IMR-90 (cell line): Measurements from ENCODE around the gene PCP4. TPM values are rescaled to one million over a fixed set of nuclear protein-coding genes. Genes with fewer than 3 reads are reported as not detected.

ENCODE experiments used
- ATAC-seq: fragments of 200-7000 bp; cut with Tn5 transposase; 2 replicates; pipeline ENCODE4 v1.9.1; 2020; ENCODE audit warnings: low read depth, mild to moderate bottlenecking, moderate library complexity
- BruUV-seq: library from RNA; stranded (reverse); fragments of 400-500 nt; replicated peaks from 2 replicates; lab custom pipeline; 2021; lab: Mats Ljungman, UMichigan
- CTCF ChIA-PET: fragments of 300-600 bp; formaldehyde crosslinking; extraction: SDS; loops from one replicate; lab custom pipeline; 2021; ENCODE audit warnings: antibody characterized with exemption; lab: Yijun Ruan, JAX
- POLR2A ChIA-PET: fragments of 300-600 bp; sonication (Branson Sonifier 250); formaldehyde crosslinking; loops from one replicate; lab custom pipeline; 2022; ENCODE audit warnings: antibody characterized with exemption; ENCODE audit not compliant: unreplicated experiment; lab: Charles Lee
- DNase-seq: peaks from one replicate; pipeline ENCODE4 v3.0.0; 2013
- H2AFZ ChIP-seq: replicated peaks from 2 replicates; pipeline ENCODE3; 2013; ENCODE audit warnings: low read length, mild to moderate bottlenecking; ENCODE audit not compliant: poor library complexity
- H2AK5ac ChIP-seq: 2 replicates; pipeline ENCODE4 v1.6.1; 2013; ENCODE audit warnings: low read depth, low read length, inconsistent platforms
- H2AK9ac ChIP-seq: replicated peaks from 2 replicates; pipeline ENCODE3; 2013; ENCODE audit warnings: mild to moderate bottlenecking, low read depth, low read length, moderate library complexity; ENCODE audit not compliant: poor library complexity
- H2BK120ac ChIP-seq: 2 replicates; pipeline ENCODE4 v1.6.1; 2013; ENCODE audit warnings: low read depth, low read length, inconsistent platforms
- H2BK15ac ChIP-seq: 3 replicates; pipeline ENCODE4 v1.6.1; 2013; ENCODE audit warnings: low read depth, low read length, inconsistent platforms
- H2BK20ac ChIP-seq: 2 replicates; pipeline ENCODE4 v1.6.1; 2013; ENCODE audit warnings: low read depth, mild to moderate bottlenecking, inconsistent platforms, low read length, moderate library complexity
- H2BK5ac ChIP-seq: 2 replicates; pipeline ENCODE4 v1.6.1; 2013; ENCODE audit warnings: mild to moderate bottlenecking, low read depth, low read length, inconsistent platforms; ENCODE audit not compliant: poor library complexity, severe bottlenecking
- H3K14ac ChIP-seq: replicated peaks from 2 replicates; pipeline ENCODE4 v1.6.1; 2013; ENCODE audit warnings: low read depth, low read length, inconsistent platforms
- H3K18ac ChIP-seq: 2 replicates; pipeline ENCODE4 v1.6.1; 2013; ENCODE audit warnings: low read depth, low read length, control low read depth
- H3K23ac ChIP-seq: 2 replicates; pipeline ENCODE4 v1.6.1; 2013; ENCODE audit warnings: low read depth, low read length, inconsistent platforms
- H3K27ac ChIP-seq: 2 replicates; pipeline ENCODE4 v1.5.1; 2013; ENCODE audit warnings: mild to moderate bottlenecking, control low read depth, low read length; ENCODE audit not compliant: insufficient read depth
- H3K27me3 ChIP-seq: 2 replicates; pipeline ENCODE4 v1.6.1; 2013; ENCODE audit warnings: low read length; ENCODE audit not compliant: control insufficient read depth, insufficient read depth
- H3K36me3 ChIP-seq: 2 replicates; pipeline ENCODE4 v1.6.1; 2013; ENCODE audit warnings: low read length, mixed read lengths; ENCODE audit not compliant: control insufficient read depth, insufficient read depth
- H3K4ac ChIP-seq: 2 replicates; pipeline ENCODE4 v1.6.1; 2013; ENCODE audit warnings: low read depth, low read length, inconsistent platforms
- H3K4me1 ChIP-seq: 2 replicates; pipeline ENCODE4 v1.6.1; 2013; ENCODE audit warnings: low read length, mixed read lengths; ENCODE audit not compliant: control insufficient read depth, insufficient read depth
- H3K4me2 ChIP-seq: 2 replicates; pipeline ENCODE4 v1.6.1; 2013; ENCODE audit warnings: low read depth, mild to moderate bottlenecking, control low read depth, low read length, moderate library complexity
- H3K4me3 ChIP-seq: 2 replicates; pipeline ENCODE4 v1.5.1; 2013; ENCODE audit warnings: low read depth, mild to moderate bottlenecking, control low read depth, low read length, moderate library complexity; ENCODE audit not compliant: insufficient read depth
- H3K56ac ChIP-seq: 2 replicates; pipeline ENCODE4 v1.6.1; 2013; ENCODE audit warnings: low read length, inconsistent platforms; ENCODE audit not compliant: insufficient read depth; ENCODE audit errors: extremely low read depth
- H3K79me1 ChIP-seq, 2 experiments: 2 replicates each; pipeline ENCODE4 v1.6.1; 2013; ENCODE audit warnings: low read length in 2 of 2, inconsistent platforms in 1 of 2, low read depth in 1 of 2
- H3K9ac ChIP-seq: 2 replicates; pipeline ENCODE4 v1.6.1; 2013; ENCODE audit warnings: low read depth, low read length, control low read depth
- H3K9me1 ChIP-seq: 2 replicates; pipeline ENCODE4 v1.6.1; 2013; ENCODE audit warnings: low read length, inconsistent platforms; ENCODE audit not compliant: insufficient read depth
- H3K9me3 ChIP-seq: 2 replicates; pipeline ENCODE4 v1.6.1; 2013; ENCODE audit warnings: low read length; ENCODE audit not compliant: control insufficient read depth, insufficient read depth
- H4K20me1 ChIP-seq: 2 replicates; pipeline ENCODE4 v1.6.1; 2013; ENCODE audit warnings: low read length, inconsistent platforms; ENCODE audit not compliant: insufficient read depth
- H4K5ac ChIP-seq: 2 replicates; pipeline ENCODE4 v1.6.1; 2013; ENCODE audit warnings: mild to moderate bottlenecking, low read depth, low read length, control low read depth
- H4K8ac ChIP-seq, 2 experiments: 2 replicates each; pipeline ENCODE4 v1.6.1; 2013; ENCODE audit warnings: low read depth in 2 of 2, low read length in 2 of 2, control low read depth in 1 of 2, inconsistent platforms in 1 of 2
- H4K91ac ChIP-seq: 2 replicates; pipeline ENCODE4 v1.6.1; 2013; ENCODE audit warnings: low read depth, low read length, inconsistent platforms; ENCODE audit not compliant: insufficient read depth
- BHLHE40 ChIP-seq: fragments of 150-350 bp; IDR thresholded peaks from 2 replicates; pipeline ENCODE4 v1.6.1; 2016; ENCODE audit warnings: mild to moderate bottlenecking, low read depth, low read length
- CEBPB ChIP-seq: IDR thresholded peaks from 2 replicates; pipeline ENCODE4 v1.6.1; 2012; ENCODE audit warnings: low read depth, low read length, improper control_type of control experiment
- CHD1 ChIP-seq: IDR thresholded peaks from 2 replicates; pipeline ENCODE4 v1.6.1; 2012; ENCODE audit warnings: low read depth, low read length, improper control_type of control experiment
- FOS ChIP-seq: fragments of 150-350 bp; IDR thresholded peaks from 2 replicates; pipeline ENCODE4 v1.6.1; 2016; ENCODE audit warnings: low read depth, low read length
- MAFK ChIP-seq: IDR thresholded peaks from 2 replicates; pipeline ENCODE4 v1.6.1; 2012; ENCODE audit warnings: low read depth, low read length, improper control_type of control experiment
- MAZ ChIP-seq: IDR thresholded peaks from 2 replicates; pipeline ENCODE4 v1.6.1; 2012; ENCODE audit warnings: low read depth, mild to moderate bottlenecking, low read length, improper control_type of control experiment, moderate library complexity, borderline replicate concordance
- MXI1 ChIP-seq: IDR thresholded peaks from 2 replicates; pipeline ENCODE4 v1.6.1; 2012; ENCODE audit warnings: low read depth, mild to moderate bottlenecking, low read length, moderate library complexity, borderline replicate concordance
- POLR2A ChIP-seq: IDR thresholded peaks from 2 replicates; pipeline ENCODE4 v1.6.1; 2012; ENCODE audit warnings: mild to moderate bottlenecking, low read depth, low read length
- RAD21 ChIP-seq: IDR thresholded peaks from 2 replicates; pipeline ENCODE4 v1.6.1; 2012; ENCODE audit warnings: low read length, improper control_type of control experiment
- RCOR1 ChIP-seq: IDR thresholded peaks from 2 replicates; pipeline ENCODE4 v1.6.1; 2012; ENCODE audit warnings: mild to moderate bottlenecking, low read length, improper control_type of control experiment; ENCODE audit not compliant: insufficient replicate concordance
- RFX5 ChIP-seq: IDR thresholded peaks from 2 replicates; pipeline ENCODE4 v1.8.0; 2012; ENCODE audit warnings: low read depth, mild to moderate bottlenecking, low read length, moderate library complexity
- WGBS, 2 experiments: methylation state at CpG; one replicate each; pipeline versions ENCODE4 v1.1.5 to v1.1.7; 2013; ENCODE audit warnings: missing lambda C conversion rate in 2 of 2; ENCODE audit not compliant: insufficient read length in 1 of 2; ENCODE audit errors: extremely low coverage in 2 of 2; 5-methylcytosine and 5-hydroxymethylcytosine counted together
- dilution Hi-C: fragments of 300-500 bp; cut with HindIII; formaldehyde crosslinking; loops from one replicate; pipeline ENCODE4 v1.14.3; 2018; ENCODE audit warnings: low sequenced_read_pairs; ENCODE audit not compliant: unreplicated experiment
- in situ Hi-C: fragments of 300-500 bp; cut with MboI; formaldehyde crosslinking; loops from 3 replicates; pipeline ENCODE4 v1.14.3; 2019; ENCODE audit warnings: low sequenced_read_pairs, inconsistent platforms, mixed read lengths
- intact Hi-C: fragments of 100-400 bp; cut with micrococcal nuclease; formaldehyde crosslinking; loops from 2 replicates; pipeline ENCODE4 v1.10.0; 2022
- polyA plus RNA-seq, 3 experiments: library from polyadenylated mRNA; depleted of rRNA; stranded (reverse); fragments of >200 nt; gene quantifications; 2 replicates each; pipeline ENCODE4 v1.2.3, GENCODE V29; 2012; ENCODE audit warnings: low replicate concordance in 1 of 3
- total RNA-seq: library from RNA; depleted of rRNA; stranded (reverse); fragments of >200 nt; gene quantifications from 2 replicates; pipeline ENCODE4 v1.2.3, GENCODE V29; 2012
- TF ChIP-seq, protein P1 (sequence below): fragments of 150-350 bp; IDR thresholded peaks from 2 replicates; pipeline ENCODE4 v1.6.1; 2016; ENCODE audit warnings: low read depth, mild to moderate bottlenecking, low read length, moderate library complexity, borderline replicate concordance
- TF ChIP-seq, protein P2 (sequence below): conservative IDR thresholded peaks from 2 replicates; pipeline ENCODE4 v1.5.1; 2012; ENCODE audit warnings: mild to moderate bottlenecking, low read depth, low read length, improper control_type of control experiment
- TF ChIP-seq, protein P3 (sequence below): fragments of 150-350 bp; IDR thresholded peaks from 2 replicates; pipeline ENCODE4 v1.6.1; 2017; ENCODE audit warnings: mild to moderate bottlenecking, antibody characterized with exemption, low read length, low read depth

Gene PCP4
- total and polyA plus RNA-seq, 2 of the 4 experiments (the other 2 are of a cell fraction) = not detected

- BruUV-seq = no TSS peak
- dilution Hi-C loops = no loop called here
- intact Hi-C loops = no loop called here
- Histone ChIP-seq H3K18ac (no peak overlapping the region), H3K4ac (no peak overlapping the region), H2BK15ac (no peak overlapping the region), H2BK5ac (no peak overlapping the region), H3K56ac (no peak overlapping the region), H2AK5ac (no peak overlapping the region), H2BK120ac (no peak overlapping the region), H2AK9ac (no peak overlapping the region), H4K20me1 (no peaks in the 10 kb centered on the region), H3K14ac (no peak overlapping the region), H4K5ac (no peak overlapping the region), H3K79me1 (no peaks in the 10 kb centered on the region), H3K9me3 (peaks cover 24% of the 10 kb centered on the region), H3K9ac (no peak overlapping the region), H3K4me1 (no peaks in the 10 kb centered on the region), H2BK20ac (no peak overlapping the region), H3K36me3 (no peaks in the 10 kb centered on the region), H3K23ac (no peak overlapping the region), H4K91ac (no peak overlapping the region), H3K4me2 (no peak overlapping the region), H3K9me1 (no peaks in the 10 kb centered on the region), H3K27me3 (no peaks in the 10 kb centered on the region), H3K27ac (no peak overlapping the region), H3K4me3 (no peak overlapping the region), H2AFZ (no peak overlapping the region), H4K8ac (no peak overlapping the region)
- ChIA-PET POLR2A (no interaction called here), CTCF (interaction anchor here (0.5 kb wide), 1 partner anchor 44 kb away, joined by 3 read pairs; no protein-coding TSS in a partner anchor)
- in situ Hi-C loops = no loop called here
- DNase-seq (no peak), ATAC-seq (no peak)
- TF ChIP-seq MAFK (no peak), BHLHE40 (no peak), POLR2A (no peak), RFX5 (no peak), MXI1 (no peak), CEBPB (no peak), CHD1 (no peak), MAZ (no peak), RCOR1 (no peak), FOS (no peak), RAD21 (no peak)
- TF ChIP-seq, protein P1, sequence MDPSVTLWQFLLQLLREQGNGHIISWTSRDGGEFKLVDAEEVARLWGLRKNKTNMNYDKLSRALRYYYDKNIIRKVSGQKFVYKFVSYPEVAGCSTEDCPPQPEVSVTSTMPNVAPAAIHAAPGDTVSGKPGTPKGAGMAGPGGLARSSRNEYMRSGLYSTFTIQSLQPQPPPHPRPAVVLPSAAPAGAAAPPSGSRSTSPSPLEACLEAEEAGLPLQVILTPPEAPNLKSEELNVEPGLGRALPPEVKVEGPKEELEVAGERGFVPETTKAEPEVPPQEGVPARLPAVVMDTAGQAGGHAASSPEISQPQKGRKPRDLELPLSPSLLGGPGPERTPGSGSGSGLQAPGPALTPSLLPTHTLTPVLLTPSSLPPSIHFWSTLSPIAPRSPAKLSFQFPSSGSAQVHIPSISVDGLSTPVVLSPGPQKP = no peak
- TF ChIP-seq, protein P2, sequence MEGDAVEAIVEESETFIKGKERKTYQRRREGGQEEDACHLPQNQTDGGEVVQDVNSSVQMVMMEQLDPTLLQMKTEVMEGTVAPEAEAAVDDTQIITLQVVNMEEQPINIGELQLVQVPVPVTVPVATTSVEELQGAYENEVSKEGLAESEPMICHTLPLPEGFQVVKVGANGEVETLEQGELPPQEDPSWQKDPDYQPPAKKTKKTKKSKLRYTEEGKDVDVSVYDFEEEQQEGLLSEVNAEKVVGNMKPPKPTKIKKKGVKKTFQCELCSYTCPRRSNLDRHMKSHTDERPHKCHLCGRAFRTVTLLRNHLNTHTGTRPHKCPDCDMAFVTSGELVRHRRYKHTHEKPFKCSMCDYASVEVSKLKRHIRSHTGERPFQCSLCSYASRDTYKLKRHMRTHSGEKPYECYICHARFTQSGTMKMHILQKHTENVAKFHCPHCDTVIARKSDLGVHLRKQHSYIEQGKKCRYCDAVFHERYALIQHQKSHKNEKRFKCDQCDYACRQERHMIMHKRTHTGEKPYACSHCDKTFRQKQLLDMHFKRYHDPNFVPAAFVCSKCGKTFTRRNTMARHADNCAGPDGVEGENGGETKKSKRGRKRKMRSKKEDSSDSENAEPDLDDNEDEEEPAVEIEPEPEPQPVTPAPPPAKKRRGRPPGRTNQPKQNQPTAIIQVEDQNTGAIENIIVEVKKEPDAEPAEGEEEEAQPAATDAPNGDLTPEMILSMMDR = no peak
- TF ChIP-seq, protein P3, sequence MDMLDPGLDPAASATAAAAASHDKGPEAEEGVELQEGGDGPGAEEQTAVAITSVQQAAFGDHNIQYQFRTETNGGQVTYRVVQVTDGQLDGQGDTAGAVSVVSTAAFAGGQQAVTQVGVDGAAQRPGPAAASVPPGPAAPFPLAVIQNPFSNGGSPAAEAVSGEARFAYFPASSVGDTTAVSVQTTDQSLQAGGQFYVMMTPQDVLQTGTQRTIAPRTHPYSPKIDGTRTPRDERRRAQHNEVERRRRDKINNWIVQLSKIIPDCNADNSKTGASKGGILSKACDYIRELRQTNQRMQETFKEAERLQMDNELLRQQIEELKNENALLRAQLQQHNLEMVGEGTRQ = no peak
- WGBS, 2 experiments = 6% methylated on average over 2 of the region's 10 CpGs; no CpG with 5 or more reads in 1 of the 2 experiments
Observed at GRCh38 chr21:39911286-39912199, 44.3 kb downstream of the PCP4 start.
